Trophoblast cell (in vitro differentiated cells and primary cell): ENCODE measurements around the gene NUDT3.

Source experiments
- DNase-seq, 2 donors: peaks; one replicate each; pipeline ENCODE4 v3.0.0-alpha.2; 2016
- H2AFZ ChIP-seq: 2 replicates; pipeline ENCODE4 v1.6.1; 2013; ENCODE audit warnings: low read length, moderate library complexity, mild to moderate bottlenecking; ENCODE audit not compliant: insufficient read depth, poor library complexity
- H2AK5ac ChIP-seq: 2 replicates; pipeline ENCODE4 v1.6.1; 2013; ENCODE audit warnings: mild to moderate bottlenecking, low read length
- H2BK120ac ChIP-seq: 2 replicates; pipeline ENCODE4 v1.6.1; 2013; ENCODE audit warnings: low read length, mild to moderate bottlenecking, moderate library complexity; ENCODE audit not compliant: insufficient read depth, poor library complexity
- H2BK12ac ChIP-seq: 2 replicates; pipeline ENCODE4 v1.6.1; 2013; ENCODE audit warnings: mild to moderate bottlenecking, low read length, moderate library complexity
- H2BK5ac ChIP-seq: 2 replicates; pipeline ENCODE4 v1.6.1; 2013; ENCODE audit warnings: low read length, low read depth, moderate library complexity, mild to moderate bottlenecking; ENCODE audit not compliant: poor library complexity
- H3K14ac ChIP-seq: 2 replicates; pipeline ENCODE4 v1.6.1; 2013; ENCODE audit warnings: mild to moderate bottlenecking, low read length
- H3K18ac ChIP-seq: 2 replicates; pipeline ENCODE4 v1.6.1; 2013; ENCODE audit warnings: mild to moderate bottlenecking, low read length
- H3K23ac ChIP-seq: 2 replicates; pipeline ENCODE4 v1.6.1; 2013; ENCODE audit warnings: low read length
- H3K27ac ChIP-seq: 2 replicates; pipeline ENCODE4 v1.5.1; 2013; ENCODE audit warnings: low read depth, mild to moderate bottlenecking, inconsistent platforms, low read length, moderate library complexity
- H3K27me3 ChIP-seq: 2 replicates; pipeline ENCODE4 v1.6.1; 2013; ENCODE audit warnings: inconsistent platforms, mild to moderate bottlenecking, low read length, moderate library complexity; ENCODE audit not compliant: insufficient read depth
- H3K36me3 ChIP-seq, 2 experiments: 1 replicate in 1 of 2; 2 replicates in 1 of 2; pipeline ENCODE4 v1.6.1; 2013; ENCODE audit warnings: low read length in 2 of 2, mild to moderate bottlenecking in 2 of 2, moderate library complexity in 1 of 2; ENCODE audit not compliant: insufficient read depth in 2 of 2, control insufficient read depth in 1 of 2
- H3K4ac ChIP-seq: 2 replicates; pipeline ENCODE4 v1.6.1; 2013; ENCODE audit warnings: low read depth, mild to moderate bottlenecking, low read length, moderate library complexity
- H3K4me1 ChIP-seq, 2 experiments: 1 replicate in 1 of 2; 2 replicates in 1 of 2; pipeline ENCODE4 v1.6.1; 2013; ENCODE audit warnings: low read length in 2 of 2, mild to moderate bottlenecking in 2 of 2, moderate library complexity in 1 of 2; ENCODE audit not compliant: insufficient read depth in 2 of 2, control insufficient read depth in 1 of 2
- H3K4me2 ChIP-seq: 2 replicates; pipeline ENCODE4 v1.6.1; 2013; ENCODE audit warnings: inconsistent platforms, mild to moderate bottlenecking, low read length, moderate library complexity
- H3K4me3 ChIP-seq: 2 replicates; pipeline ENCODE4 v1.5.1; 2013; ENCODE audit warnings: mild to moderate bottlenecking, low read depth, low read length, inconsistent platforms
- H3K79me1 ChIP-seq: one replicate; pipeline ENCODE4 v1.6.1; 2013; ENCODE audit warnings: low read length
- H3K79me2 ChIP-seq: 2 replicates; pipeline ENCODE4 v1.6.1; 2013; ENCODE audit warnings: low read length, mild to moderate bottlenecking; ENCODE audit not compliant: control insufficient read depth, insufficient read depth, poor library complexity
- H3K9ac ChIP-seq: 2 replicates; pipeline ENCODE4 v1.6.1; 2013; ENCODE audit warnings: mild to moderate bottlenecking, low read length
- H3K9me3 ChIP-seq: 2 replicates; pipeline ENCODE4 v1.6.1; 2013; ENCODE audit warnings: low read depth, mild to moderate bottlenecking, control low read depth, inconsistent platforms, low read length; ENCODE audit not compliant: insufficient read depth
- H4K12ac ChIP-seq: 2 replicates; pipeline ENCODE4 v1.6.1; 2013; ENCODE audit warnings: low read depth, mild to moderate bottlenecking, low read length, moderate library complexity
- H4K8ac ChIP-seq: 2 replicates; pipeline ENCODE4 v1.6.1; 2013; ENCODE audit warnings: low read depth, mild to moderate bottlenecking, low read length, moderate library complexity
- H4K91ac ChIP-seq: one replicate; pipeline ENCODE4 v1.6.1; 2013; ENCODE audit warnings: low read depth, mild to moderate bottlenecking, low read length, moderate library complexity
- WGBS: extraction: QIAGEN DNeasy Blood & Tissue Kit; methylation state at CpG from one replicate; pipeline ENCODE4 v1.1.7; 2013; ENCODE audit warnings: missing lambda C conversion rate; ENCODE audit not compliant: insufficient read length, insufficient coverage; ENCODE audit errors: extremely low coverage; 5-methylcytosine and 5-hydroxymethylcytosine counted together

The NUDT3 gene

GRCh38 chr6:34233867-34234266 lies 158.6 kb downstream of the NUDT3 start:
- Histone ChIP-seq H2BK12ac (peak overlapping the region; percentile 4), H3K79me1 (peaks cover 33% of the 10 kb centered on the region), H2BK120ac (no peak overlapping the region), H3K23ac (no peak overlapping the region), H3K27me3 (no peaks in the 10 kb centered on the region), H4K91ac (no peak overlapping the region), H3K9me3 (peaks cover 2% of the 10 kb centered on the region), H3K9ac (no peak overlapping the region), H2BK5ac (no peak overlapping the region), H3K18ac (no peak overlapping the region), H4K8ac (no peak overlapping the region), H3K4ac (no peak overlapping the region), H2AK5ac (peak overlapping the region; percentile 8), H4K12ac (no peak overlapping the region), H2AFZ (no peak overlapping the region), H3K27ac (no peak overlapping the region), H3K14ac (no peak overlapping the region), H3K4me3 (no peak overlapping the region), H3K36me3 (no peaks in the 10 kb centered on the region), H3K79me2 (peaks cover 21% of the 10 kb centered on the region), H3K4me2 (no peak overlapping the region), H3K4me1 (peaks cover 13 to 26% of the 10 kb centered on the region in 2 experiments)
- no peak for DNase-seq
- no CpG with 5 or more reads among the region's 7 CpGs for WGBS

GRCh38 chr6:34232901-34233300 lies 159.6 kb downstream of the NUDT3 start:
- no peak overlapping the region for H2BK5ac ChIP-seq
- no peak overlapping the region for H2BK120ac ChIP-seq
- peak overlapping the region; percentile 9 for H2BK12ac ChIP-seq
- H3K27me3 ChIP-seq: no peaks in the 10 kb centered on the region
- no peak overlapping the region for H3K18ac ChIP-seq
- no peak overlapping the region for H3K27ac ChIP-seq
- no peaks in the 10 kb centered on the region for H3K36me3 ChIP-seq
- no peak overlapping the region for H4K8ac ChIP-seq
- H3K79me1 ChIP-seq: peaks cover 25% of the 10 kb centered on the region
- no peak for DNase-seq
- H3K4me2 ChIP-seq: no peak overlapping the region
- H3K4me1 ChIP-seq: peaks cover 10 to 21% of the 10 kb centered on the region in 2 experiments
- no peak overlapping the region for H2AK5ac ChIP-seq
- WGBS: no CpG with 5 or more reads among the region's 5 CpGs
- no peak overlapping the region for H3K4me3 ChIP-seq
- no peak overlapping the region for H3K14ac ChIP-seq
- peaks cover 12% of the 10 kb centered on the region for H3K79me2 ChIP-seq
- no peak overlapping the region for H2AFZ ChIP-seq
- no peak overlapping the region for H3K9ac ChIP-seq
- peaks cover 2% of the 10 kb centered on the region for H3K9me3 ChIP-seq
- no peak overlapping the region for H3K23ac ChIP-seq
- H4K91ac ChIP-seq: no peak overlapping the region
- no peak overlapping the region for H4K12ac ChIP-seq
- H3K4ac ChIP-seq: no peak overlapping the region

- Histone ChIP-seq H3K4ac (no peak overlapping the region), H3K79me2 (peaks cover 6% of the 10 kb centered on the region), H2AFZ (no peak overlapping the region), H2BK120ac (no peak overlapping the region), H3K14ac (no peak overlapping the region), H4K8ac (no peak overlapping the region), H3K9ac (no peak overlapping the region), H3K27ac (no peak overlapping the region), H2AK5ac (no peak overlapping the region), H3K9me3 (peaks cover 4% of the 10 kb centered on the region), H4K91ac (no peak overlapping the region), H2BK5ac (no peak overlapping the region), H3K79me1 (peaks cover 25% of the 10 kb centered on the region), H3K27me3 (no peaks in the 10 kb centered on the region), H3K36me3 (no peaks in the 10 kb centered on the region), H3K23ac (no peak overlapping the region), H3K4me1 (peaks cover 21 to 31% of the 10 kb centered on the region in 2 experiments), H3K4me3 (peak overlapping the region; percentile 20), H2BK12ac (no peak overlapping the region), H3K18ac (no peak overlapping the region), H4K12ac (no peak overlapping the region), H3K4me2 (no peak overlapping the region)
- WGBS: no CpG with 5 or more reads among the region's 17 CpGs
- peak; percentile 59 to 64 for DNase-seq
These were observed 160.7 kb downstream of the NUDT3 start for GRCh38 chr6:34231566-34232336.

- no peak overlapping the region for H2BK12ac ChIP-seq
- H4K91ac ChIP-seq: no peak overlapping the region
- H3K27me3 ChIP-seq: no peaks in the 10 kb centered on the region
- peaks cover 4% of the 10 kb centered on the region for H3K9me3 ChIP-seq
- peaks cover 20% of the 10 kb centered on the region for H3K79me1 ChIP-seq
- no peak overlapping the region for H2BK5ac ChIP-seq
- no peak overlapping the region for H3K23ac ChIP-seq
- H4K8ac ChIP-seq: no peak overlapping the region
- DNase-seq: peak; percentile 97
- no peak overlapping the region for H3K9ac ChIP-seq
- H2AK5ac ChIP-seq: no peak overlapping the region
- H3K79me2 ChIP-seq: peaks cover 5% of the 10 kb centered on the region
- no peak overlapping the region for H3K4me2 ChIP-seq
- no peak overlapping the region for H2BK120ac ChIP-seq
- no CpG with 5 or more reads among the region's 5 CpGs for WGBS
- no peak overlapping the region for H3K18ac ChIP-seq
- H3K27ac ChIP-seq: no peak overlapping the region
- H4K12ac ChIP-seq: no peak overlapping the region
- no peaks in the 10 kb centered on the region for H3K36me3 ChIP-seq
- no peak overlapping the region for H3K4me3 ChIP-seq
- no peak overlapping the region for H3K4ac ChIP-seq
- no peak overlapping the region for H2AFZ ChIP-seq
- peaks cover 21 to 30% of the 10 kb centered on the region in 2 experiments for H3K4me1 ChIP-seq
- H3K14ac ChIP-seq: no peak overlapping the region
These were observed 161.7 kb downstream of the NUDT3 start for GRCh38 chr6:34230653-34231371.
